ENCODE results near the gene COX20. TPM values are rescaled to one million over a fixed set of nuclear protein-coding genes. Genes with fewer than 3 reads are reported as not detected.

Gene COX20
- 31.6 and 32.8 TPM in 2 replicates for total RNA-seq

DNA sequence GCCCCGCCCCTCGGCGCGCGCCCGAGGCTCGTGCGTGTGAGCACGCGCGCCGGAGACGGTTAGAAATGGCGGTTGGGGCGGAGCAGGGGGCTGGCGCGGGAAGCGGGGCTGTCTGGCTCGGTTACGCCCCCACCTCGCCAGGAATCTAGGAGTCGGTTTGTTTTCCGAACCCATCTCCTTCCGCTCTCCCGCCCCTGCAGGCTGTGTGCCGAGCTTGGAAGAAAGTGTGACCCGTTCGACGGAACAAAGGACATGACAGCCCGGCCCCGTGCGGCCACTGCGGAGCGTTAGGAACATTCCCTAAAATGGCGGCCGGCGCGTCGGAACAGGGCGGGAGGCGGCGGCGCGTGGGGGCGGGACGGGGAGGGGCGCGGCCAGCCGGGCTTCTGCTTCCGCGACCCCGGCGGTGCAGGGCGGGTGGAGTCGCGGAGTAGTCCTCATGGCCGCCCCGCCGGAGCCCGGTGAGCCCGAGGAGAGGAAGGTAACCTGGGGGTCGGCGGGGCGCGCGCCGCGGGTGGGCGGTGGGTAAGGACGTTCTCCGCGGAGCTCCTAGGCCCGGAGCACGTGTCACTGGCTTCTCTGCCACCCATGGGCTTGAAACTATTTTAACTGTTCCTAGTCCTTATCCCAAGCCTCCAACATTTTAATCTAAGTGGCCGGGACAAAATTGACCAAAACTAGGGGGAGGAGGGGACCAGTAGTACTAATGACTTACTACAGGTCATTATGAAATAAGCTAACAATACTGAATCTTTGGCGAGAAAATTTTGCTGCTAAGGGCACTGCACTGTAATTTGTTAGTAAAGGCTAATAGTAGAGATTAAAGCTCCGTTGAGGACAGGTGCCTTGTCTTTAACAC lies at the start of gene COX20:
TSS of gene COX20 (plus strand) at position 383 of the 859 bp plus-strand sequence. CDS start at position 440, 57 bp downstream.
- TF ChIP-seq, protein P1, sequence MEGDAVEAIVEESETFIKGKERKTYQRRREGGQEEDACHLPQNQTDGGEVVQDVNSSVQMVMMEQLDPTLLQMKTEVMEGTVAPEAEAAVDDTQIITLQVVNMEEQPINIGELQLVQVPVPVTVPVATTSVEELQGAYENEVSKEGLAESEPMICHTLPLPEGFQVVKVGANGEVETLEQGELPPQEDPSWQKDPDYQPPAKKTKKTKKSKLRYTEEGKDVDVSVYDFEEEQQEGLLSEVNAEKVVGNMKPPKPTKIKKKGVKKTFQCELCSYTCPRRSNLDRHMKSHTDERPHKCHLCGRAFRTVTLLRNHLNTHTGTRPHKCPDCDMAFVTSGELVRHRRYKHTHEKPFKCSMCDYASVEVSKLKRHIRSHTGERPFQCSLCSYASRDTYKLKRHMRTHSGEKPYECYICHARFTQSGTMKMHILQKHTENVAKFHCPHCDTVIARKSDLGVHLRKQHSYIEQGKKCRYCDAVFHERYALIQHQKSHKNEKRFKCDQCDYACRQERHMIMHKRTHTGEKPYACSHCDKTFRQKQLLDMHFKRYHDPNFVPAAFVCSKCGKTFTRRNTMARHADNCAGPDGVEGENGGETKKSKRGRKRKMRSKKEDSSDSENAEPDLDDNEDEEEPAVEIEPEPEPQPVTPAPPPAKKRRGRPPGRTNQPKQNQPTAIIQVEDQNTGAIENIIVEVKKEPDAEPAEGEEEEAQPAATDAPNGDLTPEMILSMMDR (IDR thresholded peaks at IDR 0.05; ENCODE audit: insufficient read depth, low read depth, low read length): no peak
- H3K4me3 ChIP-seq (ENCODE audit: low read depth, low read length): peak within 1 kb of the TSS; percentile 83
- DNase-seq (ENCODE audit: low read depth): peak; percentile 90

- TF ChIP-seq, protein P1 (IDR thresholded peaks at IDR 0.05; ENCODE audit: insufficient read depth, low read depth, low read length): no peak
- no peak overlapping the region for H3K4me3 ChIP-seq (ENCODE audit: low read depth, low read length)
- no peak for DNase-seq (ENCODE audit: low read depth)
These were observed 46.8 kb upstream of the COX20 start for GRCh38 chr1:244788493-244789275.

GRCh38 chr1:244789276-244789580 lies 46.2 kb upstream of the COX20 start:
- DNase-seq (ENCODE audit: low read depth): no peak
- H3K4me3 ChIP-seq (ENCODE audit: low read depth, low read length): no peak overlapping the region

GRCh38 chr1:244789731-244790130 lies 45.7 kb upstream of the COX20 start:
- TF ChIP-seq, protein P1 (IDR thresholded peaks at IDR 0.05; ENCODE audit: insufficient read depth, low read depth, low read length): no peak
- H3K4me3 ChIP-seq (ENCODE audit: low read depth, low read length): no peak overlapping the region
- DNase-seq (ENCODE audit: low read depth): no peak

More at GRCh38 chr1:244789276-244789580, 46.2 kb upstream of the COX20 start:
- TF ChIP-seq, protein P1 (IDR thresholded peaks at IDR 0.05; ENCODE audit: insufficient read depth, low read depth, low read length): no peak

GRCh38 chr1:244791061-244791460 lies 44.4 kb upstream of the COX20 start:
- TF ChIP-seq, protein P1 (IDR thresholded peaks at IDR 0.05; ENCODE audit: insufficient read depth, low read depth, low read length): no peak
- H3K4me3 ChIP-seq (ENCODE audit: low read depth, low read length): no peak overlapping the region
- DNase-seq (ENCODE audit: low read depth): no peak

DNA sequence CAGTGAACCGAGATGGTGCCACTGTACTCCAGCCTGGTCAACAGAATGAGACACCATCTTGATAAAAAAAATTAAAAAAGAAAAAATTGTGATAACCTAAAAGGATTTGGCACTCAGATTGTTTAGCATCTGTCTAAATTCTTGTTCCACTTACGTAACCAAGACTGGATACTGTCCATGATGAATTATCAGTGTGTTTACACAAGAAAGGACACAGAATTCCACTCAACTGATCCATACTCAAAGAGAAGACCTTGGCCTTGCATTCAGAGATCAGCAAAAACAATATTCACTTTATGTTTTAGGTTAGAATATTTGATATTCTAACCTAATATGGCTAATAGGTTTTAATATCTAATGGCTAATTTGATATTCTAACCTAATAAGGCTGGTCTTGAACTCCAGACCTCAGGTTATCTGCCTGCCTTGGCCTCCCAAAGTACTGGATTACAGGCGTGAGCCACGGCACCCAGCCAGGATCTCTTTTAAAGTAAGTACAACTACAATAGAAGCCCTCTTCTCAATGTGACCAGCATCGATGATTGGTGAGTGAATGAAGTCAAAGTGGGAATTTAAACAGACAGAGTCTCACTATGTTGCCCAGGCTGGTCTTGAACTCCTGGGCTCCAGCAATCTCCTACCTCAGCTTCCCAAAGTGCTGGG lies 43.1 kb upstream of the COX20 start:
- no peak overlapping the region for H3K4me3 ChIP-seq (ENCODE audit: low read depth, low read length)
- DNase-seq (ENCODE audit: low read depth): peak; percentile 58
- TF ChIP-seq, protein P1 (IDR thresholded peaks at IDR 0.05; ENCODE audit: insufficient read depth, low read depth, low read length): no peak

Measured in fibroblast of villous mesenchyme (primary cell).